Fibroblast of lung (primary cell): ENCODE results near the gene GLRB. TPM values are rescaled to one million over a fixed set of nuclear protein-coding genes. Genes with fewer than 3 reads are reported as not detected.

ENCODE experiments used
- DNase-seq, 2 donors: peaks; one replicate each; pipeline versions ENCODE4 v3.0.0 to v3.0.0-alpha.2; 2010; ENCODE audit warnings: low read depth in 2 of 2
- H2AFZ ChIP-seq: 2 replicates; pipeline ENCODE4 v1.5.1; 2012; ENCODE audit warnings: low read length, control low read depth, inconsistent platforms
- H3K27ac ChIP-seq: 2 replicates; pipeline ENCODE4 v1.5.1; 2011; ENCODE audit warnings: low read length, control low read depth; ENCODE audit not compliant: insufficient read depth
- H3K27me3 ChIP-seq: 2 replicates; pipeline ENCODE4 v1.5.1; 2011; ENCODE audit warnings: mild to moderate bottlenecking, low read length; ENCODE audit not compliant: control insufficient read depth, insufficient read depth
- H3K36me3 ChIP-seq: 2 replicates; pipeline ENCODE4 v1.5.1; 2011; ENCODE audit warnings: low read length; ENCODE audit not compliant: control insufficient read depth, insufficient read depth
- H3K4me1 ChIP-seq: 2 replicates; pipeline ENCODE4 v1.5.1; 2011; ENCODE audit warnings: low read length; ENCODE audit not compliant: control insufficient read depth, insufficient read depth; ENCODE audit errors: extremely low read depth
- H3K4me2 ChIP-seq: 2 replicates; pipeline ENCODE4 v1.5.1; 2011; ENCODE audit warnings: low read length, control low read depth; ENCODE audit not compliant: insufficient read depth; ENCODE audit errors: extremely low read depth
- H3K4me3 ChIP-seq, 4 experiments: fragments of 200-600 bp in 1 of 4; sonication (generic) in 1 of 4; replicated peaks in 1 of 4; 2 replicates each; pipeline ENCODE4 v1.5.1; 2011 to 2016; ENCODE audit warnings: low read length in 4 of 4, low read depth in 3 of 4, mild to moderate bottlenecking in 3 of 4, control low read depth in 2 of 4, inconsistent platforms in 1 of 4, mixed read lengths in 1 of 4; ENCODE audit not compliant: insufficient read depth in 1 of 4; ENCODE audit errors: control extremely low read depth in 1 of 4
- H3K79me2 ChIP-seq: 2 replicates; pipeline ENCODE4 v1.5.1; 2012; ENCODE audit warnings: mild to moderate bottlenecking, low read length, inconsistent platforms; ENCODE audit not compliant: control insufficient read depth, insufficient read depth
- H3K9ac ChIP-seq: 2 replicates; pipeline ENCODE4 v1.5.1; 2011; ENCODE audit warnings: mild to moderate bottlenecking, low read length, control low read depth; ENCODE audit not compliant: insufficient read depth
- H3K9me3 ChIP-seq: 2 replicates; pipeline ENCODE4 v1.5.1; 2012; ENCODE audit warnings: low read depth, low read length; ENCODE audit not compliant: control insufficient read depth, insufficient read depth
- H4K20me1 ChIP-seq: 2 replicates; pipeline ENCODE4 v1.5.1; 2011; ENCODE audit warnings: low read length; ENCODE audit not compliant: control insufficient read depth, insufficient read depth; ENCODE audit errors: extremely low read depth
- EZH2 ChIP-seq: IDR thresholded peaks from 2 replicates; pipeline ENCODE4 v1.5.1; 2012; ENCODE audit warnings: low read length, control low read depth, mild to moderate bottlenecking; ENCODE audit errors: missing control alignments
- polyA plus RNA-seq, 2 donors: library from polyadenylated mRNA; depleted of rRNA in 1 of 2; stranded (reverse) in 1 of 2; unstranded in 1 of 2; fragments of >200 nt; gene quantifications; 2 replicates each; pipeline ENCODE4 v1.2.1, GENCODE V29; 2011 to 2012; ENCODE audit warnings: missing spikeins in 1 of 2
- total RNA-seq: library from RNA; depleted of rRNA; stranded (reverse); fragments of >200 nt; gene quantifications from 2 replicates; pipeline ENCODE4 v1.2.1, GENCODE V29; 2014
- TF ChIP-seq, protein P1 (sequence below), 2 donors: IDR thresholded peaks in 1 of 2; conservative IDR thresholded peaks in 1 of 2; 1 replicate in 1 of 2; 2 replicates in 1 of 2; pipeline ENCODE4 v1.5.1; 2011 to 2012; ENCODE audit warnings: low read length in 2 of 2, control low read depth in 1 of 2, inconsistent platforms in 1 of 2, low read depth in 1 of 2, mild to moderate bottlenecking in 1 of 2

The GLRB gene
- total and polyA plus RNA-seq, 2 donors (not counting 1 experiment from before 2014, with no cell fraction given) = 10.3 to 25.9 TPM

DNA sequence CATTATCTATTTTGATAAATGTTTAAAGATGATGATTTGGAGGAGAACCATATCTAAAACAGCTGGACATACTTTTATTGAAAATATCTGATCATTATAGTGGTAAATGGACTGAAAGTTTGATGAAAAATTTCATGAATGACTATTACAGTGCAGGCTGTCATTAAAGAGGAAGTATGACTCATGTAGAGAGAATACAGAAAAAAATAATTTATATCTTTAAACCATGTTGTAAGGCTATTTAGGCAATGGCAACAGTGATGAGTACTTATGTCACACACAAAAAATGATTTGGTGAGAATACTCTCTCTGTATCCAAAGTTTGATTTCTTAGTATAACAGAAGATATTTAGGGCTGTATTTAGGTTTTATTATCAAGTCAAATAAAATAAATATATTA, 3.9 kb upstream of the GLRB start:
- no peak overlapping the region for H2AFZ ChIP-seq
- peaks cover 2% of the 10 kb centered on the region for H3K79me2 ChIP-seq
- H3K9ac ChIP-seq = no peak overlapping the region
- H3K4me3 ChIP-seq = no peak overlapping the region
- no peaks in the 10 kb centered on the region for H3K27me3 ChIP-seq
- no peaks in the 10 kb centered on the region for H4K20me1 ChIP-seq
- peak; percentile 22 to 51 for DNase-seq
- H3K9me3 ChIP-seq = no peaks in the 10 kb centered on the region
- H3K36me3 ChIP-seq = no peaks in the 10 kb centered on the region
- no peaks in the 10 kb centered on the region for H3K4me1 ChIP-seq
- no peak overlapping the region for H3K4me2 ChIP-seq
- H3K27ac ChIP-seq = no peak overlapping the region
- TF ChIP-seq, protein P1, sequence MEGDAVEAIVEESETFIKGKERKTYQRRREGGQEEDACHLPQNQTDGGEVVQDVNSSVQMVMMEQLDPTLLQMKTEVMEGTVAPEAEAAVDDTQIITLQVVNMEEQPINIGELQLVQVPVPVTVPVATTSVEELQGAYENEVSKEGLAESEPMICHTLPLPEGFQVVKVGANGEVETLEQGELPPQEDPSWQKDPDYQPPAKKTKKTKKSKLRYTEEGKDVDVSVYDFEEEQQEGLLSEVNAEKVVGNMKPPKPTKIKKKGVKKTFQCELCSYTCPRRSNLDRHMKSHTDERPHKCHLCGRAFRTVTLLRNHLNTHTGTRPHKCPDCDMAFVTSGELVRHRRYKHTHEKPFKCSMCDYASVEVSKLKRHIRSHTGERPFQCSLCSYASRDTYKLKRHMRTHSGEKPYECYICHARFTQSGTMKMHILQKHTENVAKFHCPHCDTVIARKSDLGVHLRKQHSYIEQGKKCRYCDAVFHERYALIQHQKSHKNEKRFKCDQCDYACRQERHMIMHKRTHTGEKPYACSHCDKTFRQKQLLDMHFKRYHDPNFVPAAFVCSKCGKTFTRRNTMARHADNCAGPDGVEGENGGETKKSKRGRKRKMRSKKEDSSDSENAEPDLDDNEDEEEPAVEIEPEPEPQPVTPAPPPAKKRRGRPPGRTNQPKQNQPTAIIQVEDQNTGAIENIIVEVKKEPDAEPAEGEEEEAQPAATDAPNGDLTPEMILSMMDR (conservative IDR thresholded peaks at IDR 0.05 in 1 of 2, IDR thresholded peaks at IDR 0.05 in 1 of 2; ENCODE audit: low read depth in 1 of 2, low read length in 2 of 2) = no peak
- TF ChIP-seq EZH2 = no peak

DNA sequence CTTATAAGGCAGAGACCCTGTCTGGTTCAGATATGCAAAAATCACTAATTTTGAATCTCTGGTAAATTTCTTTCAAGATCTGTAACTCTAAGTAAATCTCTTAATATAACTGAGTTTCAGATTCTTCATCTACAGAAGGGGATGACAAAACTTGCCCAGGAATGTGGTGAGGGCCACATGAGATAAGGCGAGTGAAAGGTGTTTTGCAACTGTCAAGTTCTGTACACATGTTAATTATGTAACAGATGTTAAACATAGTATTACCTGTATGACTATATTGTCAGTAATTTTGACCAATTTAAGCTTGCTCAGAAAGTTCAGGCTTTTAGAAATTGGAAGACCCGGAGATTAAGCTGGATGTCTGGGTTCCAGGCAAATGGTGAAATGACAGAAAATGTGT, 549 bp upstream of the GLRB start:
- Histone ChIP-seq H3K27me3 (no peaks in the 10 kb centered on the region), H3K4me3 (peak overlapping the region; percentile 49 to 88 (median 72)), H3K9me3 (no peaks in the 10 kb centered on the region), H4K20me1 (no peaks in the 10 kb centered on the region), H3K27ac (no peak overlapping the region), H3K4me1 (no peaks in the 10 kb centered on the region), H3K4me2 (peak overlapping the region; percentile 87), H3K36me3 (no peaks in the 10 kb centered on the region), H3K79me2 (peaks cover 2% of the 10 kb centered on the region), H3K9ac (no peak overlapping the region), H2AFZ (peak overlapping the region; percentile 98)
- no peak for DNase-seq
- TF ChIP-seq EZH2 = no peak
- TF ChIP-seq, protein P1 (conservative IDR thresholded peaks at IDR 0.05 in 1 of 2, IDR thresholded peaks at IDR 0.05 in 1 of 2; ENCODE audit: low read depth in 1 of 2, low read length in 2 of 2) = no peak

DNA sequence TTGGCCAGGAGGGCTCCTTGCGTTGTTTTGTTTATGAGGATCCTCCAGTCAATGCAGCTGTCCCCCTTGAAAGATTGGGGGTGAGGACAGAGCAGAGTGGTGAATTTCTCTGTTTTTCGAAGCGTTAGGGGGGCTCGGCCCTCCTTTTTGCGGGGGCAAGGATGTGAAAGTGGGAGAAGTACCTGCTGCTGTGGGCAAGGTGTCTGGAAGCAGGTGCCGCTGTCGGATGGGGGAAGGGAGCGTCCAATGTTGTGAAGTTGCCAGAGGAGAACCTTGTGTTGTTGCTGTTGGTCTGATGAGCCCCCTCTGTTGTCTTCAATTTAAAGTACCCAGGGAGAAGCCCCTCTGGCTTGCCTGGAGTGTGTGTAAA, 613 bp downstream of the GLRB start:
- peak overlapping the region; percentile 52 for H3K9ac ChIP-seq
- TF ChIP-seq EZH2 = no peak
- TF ChIP-seq, protein P1 (conservative IDR thresholded peaks at IDR 0.05 in 1 of 2, IDR thresholded peaks at IDR 0.05 in 1 of 2; ENCODE audit: low read depth in 1 of 2, low read length in 2 of 2) = no peak
- peaks cover 2% of the 10 kb centered on the region for H3K79me2 ChIP-seq
- H4K20me1 ChIP-seq = no peaks in the 10 kb centered on the region
- peak overlapping the region; percentile 71 to 88 (median 72) for H3K4me3 ChIP-seq
- H3K4me2 ChIP-seq = peak overlapping the region; percentile 84
- H3K27ac ChIP-seq = no peak overlapping the region
- no peaks in the 10 kb centered on the region for H3K36me3 ChIP-seq
- no peak for DNase-seq
- no peaks in the 10 kb centered on the region for H3K9me3 ChIP-seq
- H3K27me3 ChIP-seq = no peaks in the 10 kb centered on the region
- H3K4me1 ChIP-seq = no peaks in the 10 kb centered on the region
- peak overlapping the region; percentile 58 for H2AFZ ChIP-seq
